Skeletal muscle tissue (tissue), 4 donors: ENCODE data around the gene KRT80. TPM values are rescaled to one million over a fixed set of nuclear protein-coding genes. Genes with fewer than 3 reads are reported as not detected.

Source experiments
- H3K27ac ChIP-seq: one replicate; pipeline ENCODE4 v1.7.0; 2013; ENCODE audit warnings: mild to moderate bottlenecking, low read depth, low read length, inconsistent platforms
- H3K27me3 ChIP-seq, 3 donors: one replicate each; pipeline ENCODE4 v1.7.0; 2013; ENCODE audit warnings: low read length in 3 of 3; ENCODE audit not compliant: control insufficient read depth in 3 of 3, insufficient read depth in 3 of 3
- H3K36me3 ChIP-seq, 3 donors: one replicate each; pipeline ENCODE4 v1.7.0; 2013; ENCODE audit warnings: low read length in 3 of 3; ENCODE audit not compliant: control insufficient read depth in 3 of 3, insufficient read depth in 3 of 3
- H3K4me1 ChIP-seq, 3 donors: one replicate each; pipeline ENCODE4 v1.7.0; 2013; ENCODE audit warnings: low read length in 3 of 3, mild to moderate bottlenecking in 3 of 3; ENCODE audit not compliant: control insufficient read depth in 3 of 3, insufficient read depth in 3 of 3
- H3K4me3 ChIP-seq, 3 donors: one replicate each; pipeline ENCODE4 v1.7.0; 2013; ENCODE audit warnings: low read length in 3 of 3
- H3K9ac ChIP-seq, 3 donors: one replicate each; pipeline ENCODE4 v1.7.0; 2013; ENCODE audit warnings: low read length in 3 of 3, mild to moderate bottlenecking in 3 of 3, moderate library complexity in 2 of 3, low read depth in 1 of 3
- H3K9me3 ChIP-seq, 3 donors: one replicate each; pipeline ENCODE4 v1.7.0; 2013; ENCODE audit warnings: low read length in 3 of 3; ENCODE audit not compliant: control insufficient read depth in 3 of 3
- total RNA-seq: library from RNA; depleted of rRNA; stranded (reverse); fragments of >200 nt; gene quantifications from one replicate; pipeline ENCODE4 v1.2.3, GENCODE V29; 2014
- donor health status: Osteomylitis.

The KRT80 gene
- total RNA-seq, 1 donor from 2014 or later, result 0.52 TPM

DNA sequence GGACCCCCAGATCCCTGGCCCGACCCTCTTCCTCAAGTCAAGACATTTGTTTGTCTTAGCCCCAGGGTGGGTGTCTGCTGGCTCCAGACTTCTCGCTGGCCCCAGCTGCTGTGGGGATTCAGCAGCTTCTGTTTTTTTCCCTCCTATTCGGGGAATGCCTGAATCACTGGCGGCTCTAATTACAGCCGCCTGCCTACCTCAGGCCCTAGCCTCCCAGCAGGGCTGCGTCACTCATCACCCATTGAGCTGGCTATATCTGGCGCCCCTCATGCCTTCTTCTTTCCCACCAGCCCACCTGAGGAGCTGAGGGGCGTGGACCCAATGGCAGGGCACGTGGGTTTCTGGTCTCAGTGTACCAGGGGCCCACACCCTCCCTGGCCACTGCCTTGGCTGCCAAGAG lies 10.1 kb downstream of the KRT80 start:
- Histone ChIP-seq H3K9me3 (no peaks in the 10 kb centered on the region), H3K4me1 (peaks cover 4 to 46% (median 35%) of the 10 kb centered on the region in 3 donors), H3K4me3 (no peak overlapping the region), H3K27me3 (peaks cover 0 to 2% (median 0%) of the 10 kb centered on the region in 3 donors), H3K36me3 (no peaks in the 10 kb centered on the region), H3K27ac (no peak overlapping the region), H3K9ac (peak overlapping the region in 1 of 3 donors; percentile 3)

DNA sequence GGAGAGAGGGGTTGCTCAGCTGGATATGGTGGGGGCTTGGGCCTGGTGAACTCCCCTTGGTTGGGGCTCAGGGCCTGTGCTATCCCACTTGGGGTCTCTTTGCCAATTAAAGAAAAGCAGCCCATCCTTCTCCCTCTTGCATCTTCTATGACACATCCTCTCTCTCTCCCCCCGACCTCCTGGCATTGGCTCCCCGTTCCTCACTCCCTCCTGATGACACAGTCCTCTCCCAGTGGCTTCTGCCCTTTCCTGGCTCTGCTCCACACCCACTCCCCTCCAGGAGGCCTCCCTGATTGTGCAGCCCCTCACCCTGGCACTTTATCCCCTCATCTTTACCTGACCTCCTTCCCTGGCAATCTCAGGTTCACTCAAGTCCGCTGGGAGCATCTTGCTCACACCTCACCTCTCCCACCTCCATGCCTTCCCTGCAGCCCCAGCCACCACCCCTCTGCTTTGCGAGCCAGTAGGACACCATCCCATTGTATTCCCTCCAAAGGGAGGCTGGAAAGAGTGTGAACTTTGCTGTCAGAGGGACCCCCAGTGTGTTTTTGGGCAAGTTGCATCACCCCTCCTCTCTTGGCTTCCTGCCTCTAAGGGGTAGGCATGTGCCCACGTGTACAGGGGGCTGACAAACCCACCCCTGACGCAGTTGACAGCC lies 10.7 kb downstream of the KRT80 start:
- Histone ChIP-seq H3K9me3 (no peaks in the 10 kb centered on the region), H3K4me3 (no peak overlapping the region), H3K27me3 (peaks cover 0 to 2% (median 0%) of the 10 kb centered on the region in 3 donors), H3K36me3 (no peaks in the 10 kb centered on the region), H3K9ac (no peak overlapping the region), H3K4me1 (peaks cover 6 to 41% (median 37%) of the 10 kb centered on the region in 3 donors), H3K27ac (no peak overlapping the region)

DNA sequence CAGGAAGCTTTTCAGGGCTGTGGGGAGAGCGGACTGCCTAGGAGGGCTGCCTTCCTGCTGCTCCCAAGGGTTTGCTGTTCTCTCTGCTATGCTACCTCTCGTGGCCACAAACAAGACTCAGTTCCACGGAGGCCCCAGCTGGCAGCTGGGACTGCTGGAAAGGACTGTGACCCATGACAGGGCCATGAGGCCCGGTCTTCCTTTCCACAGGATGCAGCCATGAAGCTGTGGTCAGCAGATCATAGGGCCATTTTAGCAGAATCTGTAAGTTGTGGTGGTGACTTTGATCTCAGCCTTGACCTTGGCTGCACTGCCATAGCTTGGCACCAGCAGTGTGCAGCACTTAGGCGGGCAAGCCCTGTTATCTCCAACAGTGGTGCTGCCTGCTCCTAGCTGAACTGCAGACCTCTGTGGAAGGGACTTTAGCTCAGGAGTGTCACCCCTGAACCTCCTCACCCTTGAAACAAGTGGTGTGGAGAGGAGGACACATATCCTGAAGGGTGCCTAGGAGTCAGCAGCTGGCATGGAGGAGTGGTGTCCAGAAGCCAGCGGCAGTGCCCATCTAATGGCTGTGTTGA lies 12.3 kb downstream of the KRT80 start:
- Histone ChIP-seq H3K36me3 (no peaks in the 10 kb centered on the region), H3K4me1 (peaks cover 11 to 45% (median 38%) of the 10 kb centered on the region in 3 donors)

DNA sequence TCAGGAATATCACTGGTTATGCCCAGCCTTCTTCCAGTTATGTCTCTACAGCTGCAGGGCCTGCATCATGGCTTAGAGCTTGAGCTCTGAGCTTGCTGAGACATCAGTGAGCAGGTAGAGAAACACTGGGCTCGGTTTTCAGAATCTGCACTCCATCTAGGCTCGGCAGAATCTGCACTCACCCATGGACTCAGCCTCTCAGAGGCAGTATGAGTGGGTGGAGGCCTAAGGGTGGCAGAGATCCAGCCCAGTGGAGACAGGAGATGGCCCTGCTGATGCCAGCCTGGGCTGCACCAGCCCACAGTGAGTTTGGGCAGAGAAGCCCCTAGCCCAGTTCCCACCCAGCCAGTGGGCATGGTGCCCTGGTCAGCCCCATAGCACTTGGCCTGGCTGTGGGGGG lies 12.8 kb downstream of the KRT80 start:
- H3K4me3 ChIP-seq, result no peak overlapping the region
- no peak overlapping the region for H3K9ac ChIP-seq
- no peak overlapping the region for H3K27ac ChIP-seq
- H3K4me1 ChIP-seq, result peaks cover 11 to 42% (median 34%) of the 10 kb centered on the region in 3 donors
- peaks cover 0 to 2% (median 0%) of the 10 kb centered on the region in 3 donors for H3K27me3 ChIP-seq
- H3K36me3 ChIP-seq, result no peaks in the 10 kb centered on the region
- no peaks in the 10 kb centered on the region for H3K9me3 ChIP-seq

More for the DNA sequence above, 12.3 kb downstream of the KRT80 start:
- Histone ChIP-seq H3K4me3 (no peak overlapping the region), H3K9me3 (no peaks in the 10 kb centered on the region), H3K9ac (no peak overlapping the region), H3K27ac (no peak overlapping the region), H3K27me3 (peaks cover 0 to 2% (median 0%) of the 10 kb centered on the region in 3 donors)

DNA sequence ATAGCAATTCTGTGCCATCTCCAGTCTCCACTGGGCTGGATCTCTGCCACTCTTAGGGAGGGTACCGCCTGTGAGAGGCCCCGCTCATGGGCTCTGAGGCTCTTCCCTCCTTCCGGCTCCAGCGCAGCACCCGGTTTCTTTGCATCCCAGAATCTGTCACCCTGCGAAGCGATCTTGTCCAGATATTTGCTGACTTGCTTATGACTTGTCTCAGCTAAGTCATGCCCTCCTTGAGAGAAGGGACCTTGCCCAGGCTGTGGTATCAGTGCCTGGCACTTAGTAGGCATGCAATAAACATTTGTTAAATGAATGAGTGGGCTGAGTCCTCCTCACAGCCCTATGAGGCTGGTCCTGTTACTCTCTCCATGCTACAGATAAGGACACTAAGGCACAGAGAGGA lies 13.4 kb downstream of the KRT80 start:
- Histone ChIP-seq H3K4me1 (peaks cover 9 to 37% (median 29%) of the 10 kb centered on the region in 3 donors), H3K4me3 (no peak overlapping the region), H3K9me3 (no peaks in the 10 kb centered on the region), H3K27ac (no peak overlapping the region), H3K27me3 (peaks cover 0 to 2% (median 0%) of the 10 kb centered on the region in 3 donors), H3K36me3 (no peaks in the 10 kb centered on the region), H3K9ac (no peak overlapping the region)

DNA sequence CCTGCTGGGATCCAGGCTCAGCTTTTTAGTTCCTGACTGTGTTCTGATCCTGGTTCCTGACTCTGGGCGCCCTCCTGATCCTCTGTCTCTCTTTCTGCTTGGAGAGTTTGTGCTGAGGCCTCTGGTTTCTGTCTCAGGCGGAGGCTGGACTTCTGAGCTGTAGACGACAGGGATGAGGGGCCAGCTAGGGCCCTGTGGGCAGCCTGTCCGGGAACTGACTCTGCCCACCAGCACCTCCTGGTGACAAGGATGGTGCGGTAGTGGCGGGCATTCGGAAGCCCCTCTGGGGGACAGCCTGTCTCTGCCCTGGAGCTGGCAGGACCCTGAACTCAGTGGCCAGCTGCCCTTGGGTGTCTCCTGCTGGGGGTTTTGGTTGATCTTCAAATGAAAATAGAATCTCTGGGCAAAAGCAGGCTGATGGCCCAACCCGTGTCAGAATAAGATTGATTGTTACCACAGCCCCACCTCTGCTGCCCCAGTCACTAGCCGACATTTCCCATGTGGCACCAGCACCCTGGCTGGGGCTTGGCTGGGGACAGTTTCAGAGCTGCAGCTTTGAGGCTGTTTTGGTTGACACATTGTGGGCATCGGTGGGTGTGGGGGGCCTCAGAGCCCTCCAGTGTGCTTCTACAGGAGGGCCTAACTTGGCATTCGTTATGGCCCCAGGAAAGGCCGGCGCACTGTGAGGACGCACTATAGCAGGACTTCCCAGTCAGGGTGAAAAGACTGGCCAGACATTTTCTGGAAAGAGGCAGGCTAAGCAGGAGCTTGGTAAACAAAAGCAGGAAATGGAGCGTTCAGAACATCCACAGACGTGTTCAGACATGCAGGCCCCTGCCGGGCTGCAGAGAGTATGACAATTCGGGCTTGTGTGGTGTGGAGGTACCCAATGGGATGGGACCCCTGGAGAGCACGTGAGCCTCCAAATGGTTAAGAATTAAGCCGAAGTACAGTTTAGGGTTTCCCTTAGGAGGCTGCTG lies 16.2 kb downstream of the KRT80 start:
- Histone ChIP-seq H3K9ac (no peak overlapping the region), H3K4me3 (no peak overlapping the region), H3K36me3 (no peaks in the 10 kb centered on the region), H3K27me3 (no peaks in the 10 kb centered on the region), H3K9me3 (no peaks in the 10 kb centered on the region), H3K27ac (no peak overlapping the region), H3K4me1 (peaks cover 16 to 25% (median 20%) of the 10 kb centered on the region in 3 donors)

DNA sequence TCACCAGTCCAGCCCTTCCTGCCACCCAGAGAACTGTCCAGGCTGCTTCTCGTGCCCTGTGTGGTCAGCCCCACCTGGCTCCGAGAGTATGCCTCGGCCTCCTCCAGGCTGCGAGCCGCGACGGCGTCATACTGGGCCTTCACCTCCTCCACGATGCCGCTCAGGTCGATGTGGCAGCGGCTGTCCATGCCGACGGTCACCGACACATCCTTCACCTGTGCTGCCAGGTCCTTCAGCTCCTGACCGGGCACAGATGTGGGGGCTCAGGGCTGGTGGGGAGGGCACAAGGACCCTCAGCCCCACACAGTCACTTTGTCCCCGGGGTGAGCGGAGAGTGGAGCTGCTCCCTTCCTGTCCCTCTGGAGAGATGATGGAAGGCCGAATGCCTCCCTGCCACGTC lies 18.3 kb downstream of the KRT80 start:
- Histone ChIP-seq H3K27me3 (no peaks in the 10 kb centered on the region), H3K4me3 (no peak overlapping the region), H3K27ac (no peak overlapping the region), H3K9me3 (no peaks in the 10 kb centered on the region), H3K9ac (no peak overlapping the region), H3K4me1 (peaks cover 15 to 21% (median 16%) of the 10 kb centered on the region in 3 donors), H3K36me3 (no peaks in the 10 kb centered on the region)

DNA sequence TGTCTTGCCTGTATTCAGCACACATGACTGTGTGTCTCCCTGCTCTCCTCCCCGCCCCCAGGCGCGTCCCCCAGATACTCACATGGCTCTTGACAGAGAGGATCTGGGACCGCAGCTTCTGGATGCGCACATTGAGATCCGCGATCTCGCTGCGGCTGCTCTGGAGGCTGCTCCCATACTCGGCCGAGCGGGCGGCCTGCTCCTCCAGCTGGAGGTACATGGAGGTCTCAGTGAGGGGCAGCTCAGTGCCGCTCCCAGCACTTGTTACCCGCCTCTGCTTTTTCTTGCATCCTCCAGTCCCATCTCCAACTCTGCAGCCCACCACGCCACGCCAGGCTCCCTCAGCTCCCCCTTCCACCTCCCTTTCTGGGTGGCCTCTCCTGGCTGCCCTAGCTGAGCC lies 18.9 kb downstream of the KRT80 start:
- Histone ChIP-seq H3K9me3 (no peaks in the 10 kb centered on the region), H3K27ac (no peak overlapping the region), H3K36me3 (no peaks in the 10 kb centered on the region), H3K4me3 (no peak overlapping the region), H3K27me3 (no peaks in the 10 kb centered on the region), H3K4me1 (peaks cover 15 to 21% (median 16%) of the 10 kb centered on the region in 3 donors), H3K9ac (no peak overlapping the region)

DNA sequence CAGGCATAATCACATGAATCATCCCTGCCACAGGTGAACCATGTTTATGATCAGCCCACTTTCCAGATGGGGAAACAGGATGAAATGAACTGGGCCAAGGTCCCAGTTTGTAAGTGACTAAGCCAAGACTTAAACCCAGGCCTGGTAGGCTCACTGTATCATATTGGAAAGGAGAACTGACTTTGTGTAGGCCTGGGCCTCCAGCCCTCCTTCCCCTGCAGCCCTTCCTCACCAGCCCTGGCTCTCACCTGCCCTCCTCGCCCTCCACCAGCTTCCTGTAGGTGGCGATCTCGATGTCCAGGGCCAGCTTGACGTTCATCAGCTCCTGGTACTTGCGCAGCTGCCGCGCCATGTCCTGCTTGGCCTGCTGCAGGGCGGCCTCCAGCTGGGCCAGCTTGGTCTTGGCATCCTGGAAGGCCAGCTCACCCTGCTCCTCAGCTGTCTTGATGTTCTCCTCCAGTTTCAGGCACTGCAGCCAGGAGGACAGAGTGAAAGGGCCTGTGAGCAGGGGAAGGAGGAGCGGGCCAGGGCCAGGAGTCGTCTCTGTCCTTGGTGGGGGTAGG lies 19.8 kb downstream of the KRT80 start:
- H3K9ac ChIP-seq, result peak overlapping the region in 1 of 3 donors; percentile 3
- no peak overlapping the region for H3K27ac ChIP-seq
- no peak overlapping the region for H3K4me3 ChIP-seq
- H3K36me3 ChIP-seq, result no peaks in the 10 kb centered on the region
- H3K9me3 ChIP-seq, result no peaks in the 10 kb centered on the region
- peaks cover 15 to 21% (median 16%) of the 10 kb centered on the region in 3 donors for H3K4me1 ChIP-seq
- no peaks in the 10 kb centered on the region for H3K27me3 ChIP-seq
